Measurements from ENCODE around the gene GRWD1.

GRCh38 chr19:48456864-48457263 lies 11.1 kb downstream of the GRWD1 start:
- TF ChIP-seq USF2 (IDR thresholded peaks at IDR 0.05; ENCODE audit: low read depth, low read length), result no peak
- no peak for TF ChIP-seq SMC3 (IDR thresholded peaks at IDR 0.05; ENCODE audit: low read depth, low read length)
- TF ChIP-seq CTCF (conservative IDR thresholded peaks at IDR 0.05; ENCODE audit: low read depth, low read length), result no peak
- no peak for TF ChIP-seq CEBPB (IDR thresholded peaks at IDR 0.05; ENCODE audit: low read depth, low read length)
- no peak for TF ChIP-seq POLR2A (IDR thresholded peaks at IDR 0.05; ENCODE audit: low read depth, low read length)
- TF ChIP-seq RAD21 (IDR thresholded peaks at IDR 0.05; ENCODE audit: low read length), result no peak
- no peak for TF ChIP-seq MAZ (IDR thresholded peaks at IDR 0.05; ENCODE audit: borderline replicate concordance, low read depth, low read length)
- no peak for TF ChIP-seq BHLHE40 (IDR thresholded peaks at IDR 0.05; ENCODE audit: low read depth, low read length)
- TF ChIP-seq RFX5 (IDR thresholded peaks at IDR 0.05; ENCODE audit: low read depth, low read length), result no peak
